Effector CD4-positive, alpha-beta T cell (primary cell): ENCODE data around the gene ADAMTS19.

Experiments used
- DNase-seq: peaks from one replicate; pipeline ENCODE4 v3.0.0-alpha.2; 2020

Gene ADAMTS19

GRCh38 chr5:129773376-129773775 lies 313.3 kb downstream of the ADAMTS19 start:
- DNase-seq = no peak

- DNase-seq = no peak
These were observed 321.5 kb downstream of the ADAMTS19 start for GRCh38 chr5:129781594-129781993.
